ENCODE results near the gene SUSD3. TPM values are rescaled to one million over a fixed set of nuclear protein-coding genes. Genes with fewer than 3 reads are reported as not detected.

SUSD3 gene
- polyA plus RNA-seq, 2 donors, result 0.83 to 1.9 TPM

- Histone ChIP-seq H3K27me3 (ENCODE audit: control insufficient read depth in 1 of 2, insufficient read depth in 2 of 2, low read length in 2 of 2) (no peaks in the 10 kb centered on the region), H3K27ac (ENCODE audit: low read depth in 2 of 2, low read length in 1 of 2) (peak overlapping the region; percentile 86 to 94), H3K4me1 (ENCODE audit: control insufficient read depth in 2 of 2, insufficient read depth in 2 of 2, low read length in 1 of 2) (peaks cover 11 to 26% of the 10 kb centered on the region in 2 donors), H3K4me3 (ENCODE audit: low read depth in 1 of 2, low read length in 2 of 2) (peak overlapping the region; percentile 47 to 53), H3K36me3 (ENCODE audit: control insufficient read depth in 2 of 2, insufficient read depth in 2 of 2, low read length in 1 of 2) (no peaks in the 10 kb centered on the region), H3K9me3 (ENCODE audit: control insufficient read depth in 2 of 2, insufficient read depth in 1 of 2, low read depth in 1 of 2, low read length in 1 of 2) (peaks cover 2 to 9% of the 10 kb centered on the region in 2 donors)
- 41 to 55% methylated on average over 11 of the region's 11 CpGs for WGBS, 2 donors
Observed at GRCh38 chr9:93094658-93095204, 36.2 kb downstream of the SUSD3 start.

GRCh38 chr9:93095205-93096130, 37.0 kb downstream of the SUSD3 start:
- Histone ChIP-seq H3K27me3 (ENCODE audit: control insufficient read depth in 1 of 2, insufficient read depth in 2 of 2, low read length in 2 of 2) (no peaks in the 10 kb centered on the region), H3K27ac (ENCODE audit: low read depth in 2 of 2, low read length in 1 of 2) (peak overlapping the region; percentile 94 to 95), H3K4me1 (ENCODE audit: control insufficient read depth in 2 of 2, insufficient read depth in 2 of 2, low read length in 1 of 2) (peaks cover 14 to 26% of the 10 kb centered on the region in 2 donors), H3K9me3 (ENCODE audit: control insufficient read depth in 2 of 2, insufficient read depth in 1 of 2, low read depth in 1 of 2, low read length in 1 of 2) (peaks cover 2 to 9% of the 10 kb centered on the region in 2 donors), H3K4me3 (ENCODE audit: low read depth in 1 of 2, low read length in 2 of 2) (peak overlapping the region; percentile 47 to 82), H3K36me3 (ENCODE audit: control insufficient read depth in 2 of 2, insufficient read depth in 2 of 2, low read length in 1 of 2) (no peaks in the 10 kb centered on the region)
- 5% methylated on average over 74 to 92 of the region's 95 CpGs for WGBS, 2 donors

DNA sequence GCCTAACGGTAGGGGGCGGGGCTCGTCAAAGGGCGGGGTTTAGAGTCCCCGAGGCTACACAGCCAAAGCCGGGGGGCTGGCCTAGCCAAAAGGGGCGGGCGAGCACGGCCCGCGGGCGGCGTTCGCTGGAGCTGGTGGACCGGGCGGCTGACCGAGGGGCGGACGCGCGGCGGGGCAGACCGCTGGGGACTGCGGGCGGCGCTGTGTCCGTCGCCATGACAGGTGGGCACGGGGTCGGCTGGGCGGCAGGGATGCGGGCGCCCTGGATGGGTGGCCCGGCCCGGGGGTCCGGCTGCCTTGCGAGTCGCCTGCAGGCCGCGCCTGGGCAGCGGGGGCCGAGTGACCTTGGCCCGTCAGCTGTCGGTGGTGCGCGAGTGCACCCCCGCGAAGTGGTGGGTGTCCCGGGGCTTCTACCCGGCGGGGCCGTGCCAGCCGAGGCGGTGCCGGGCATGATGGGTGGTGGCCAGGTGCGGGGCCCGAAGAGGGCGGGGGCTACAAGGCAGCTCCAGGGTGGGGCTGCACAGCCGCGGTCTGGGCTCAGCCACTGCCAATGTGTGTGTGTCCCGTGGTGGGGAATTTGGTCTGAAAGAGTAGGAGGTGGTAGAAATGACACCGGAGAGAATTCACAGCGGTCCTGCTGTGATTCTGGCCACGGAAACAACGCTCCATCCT, 37.8 kb downstream of the SUSD3 start, which contains the start of gene CARD19:
Gene CARD19 (plus strand): TSS at position 87 of the 672 bp plus-strand sequence. CDS start 129 bp downstream, at position 216.
- WGBS, 2 donors, result 0 to 1% methylated on average over 45 to 65 of the region's 65 CpGs
- Histone ChIP-seq H3K4me3 (ENCODE audit: low read depth in 1 of 2, low read length in 2 of 2) (peak within 1 kb of the TSS; percentile 82 to 89), H3K36me3 (ENCODE audit: control insufficient read depth in 2 of 2, insufficient read depth in 2 of 2, low read length in 1 of 2) (no peaks in the 10 kb centered on the region), H3K4me1 (ENCODE audit: control insufficient read depth in 2 of 2, insufficient read depth in 2 of 2, low read length in 1 of 2) (peaks cover 14 to 26% of the 10 kb centered on the region in 2 donors), H3K27ac (ENCODE audit: low read depth in 2 of 2, low read length in 1 of 2) (peak within 1 kb of the TSS; percentile 95), H3K9me3 (ENCODE audit: control insufficient read depth in 2 of 2, insufficient read depth in 1 of 2, low read depth in 1 of 2, low read length in 1 of 2) (peaks cover 0 to 4% of the 10 kb centered on the region in 2 donors), H3K27me3 (ENCODE audit: control insufficient read depth in 1 of 2, insufficient read depth in 2 of 2, low read length in 2 of 2) (no peaks in the 10 kb centered on the region)

GRCh38 chr9:93096811-93097382, 38.4 kb downstream of the SUSD3 start:
- no peaks in the 10 kb centered on the region for H3K27me3 ChIP-seq (ENCODE audit: control insufficient read depth in 1 of 2, insufficient read depth in 2 of 2, low read length in 2 of 2)
- peaks cover 0 to under 1% of the 10 kb centered on the region in 2 donors for H3K9me3 ChIP-seq (ENCODE audit: control insufficient read depth in 2 of 2, insufficient read depth in 1 of 2, low read depth in 1 of 2, low read length in 1 of 2)
- peak overlapping the region; percentile 82 to 89 for H3K4me3 ChIP-seq (ENCODE audit: low read depth in 1 of 2, low read length in 2 of 2)
- H3K36me3 ChIP-seq (ENCODE audit: control insufficient read depth in 2 of 2, insufficient read depth in 2 of 2, low read length in 1 of 2), result no peaks in the 10 kb centered on the region
- peaks cover 14 to 26% of the 10 kb centered on the region in 2 donors for H3K4me1 ChIP-seq (ENCODE audit: control insufficient read depth in 2 of 2, insufficient read depth in 2 of 2, low read length in 1 of 2)
- H3K27ac ChIP-seq (ENCODE audit: low read depth in 2 of 2, low read length in 1 of 2), result peak overlapping the region; percentile 95
- WGBS, 2 donors, result 6 to 12% methylated on average over 16 of the region's 16 CpGs

- Histone ChIP-seq H3K36me3 (ENCODE audit: control insufficient read depth in 2 of 2, insufficient read depth in 2 of 2, low read length in 1 of 2) (no peaks in the 10 kb centered on the region), H3K4me1 (ENCODE audit: control insufficient read depth in 2 of 2, insufficient read depth in 2 of 2, low read length in 1 of 2) (peaks cover 14 to 26% of the 10 kb centered on the region in 2 donors), H3K9me3 (ENCODE audit: control insufficient read depth in 2 of 2, insufficient read depth in 1 of 2, low read depth in 1 of 2, low read length in 1 of 2) (no peaks in the 10 kb centered on the region), H3K27me3 (ENCODE audit: control insufficient read depth in 1 of 2, insufficient read depth in 2 of 2, low read length in 2 of 2) (no peaks in the 10 kb centered on the region), H3K4me3 (ENCODE audit: low read depth in 1 of 2, low read length in 2 of 2) (peak overlapping the region in 1 of 2 donors; percentile 82), H3K27ac (ENCODE audit: low read depth in 2 of 2, low read length in 1 of 2) (peak overlapping the region; percentile 95)
- 63 to 74% methylated on average over 11 of the region's 11 CpGs for WGBS, 2 donors
Observed at GRCh38 chr9:93097511-93098201, 39.2 kb downstream of the SUSD3 start.

GRCh38 chr9:93098236-93098946, 39.9 kb downstream of the SUSD3 start:
- Histone ChIP-seq H3K27ac (ENCODE audit: low read depth in 2 of 2, low read length in 1 of 2) (peak overlapping the region; percentile 95), H3K36me3 (ENCODE audit: control insufficient read depth in 2 of 2, insufficient read depth in 2 of 2, low read length in 1 of 2) (no peaks in the 10 kb centered on the region), H3K4me1 (ENCODE audit: control insufficient read depth in 2 of 2, insufficient read depth in 2 of 2, low read length in 1 of 2) (peaks cover 14 to 26% of the 10 kb centered on the region in 2 donors), H3K27me3 (ENCODE audit: control insufficient read depth in 1 of 2, insufficient read depth in 2 of 2, low read length in 2 of 2) (no peaks in the 10 kb centered on the region), H3K9me3 (ENCODE audit: control insufficient read depth in 2 of 2, insufficient read depth in 1 of 2, low read depth in 1 of 2, low read length in 1 of 2) (no peaks in the 10 kb centered on the region), H3K4me3 (ENCODE audit: low read depth in 1 of 2, low read length in 2 of 2) (no peak overlapping the region)
- 9 to 23% methylated on average over 15 of the region's 15 CpGs for WGBS, 2 donors

DNA sequence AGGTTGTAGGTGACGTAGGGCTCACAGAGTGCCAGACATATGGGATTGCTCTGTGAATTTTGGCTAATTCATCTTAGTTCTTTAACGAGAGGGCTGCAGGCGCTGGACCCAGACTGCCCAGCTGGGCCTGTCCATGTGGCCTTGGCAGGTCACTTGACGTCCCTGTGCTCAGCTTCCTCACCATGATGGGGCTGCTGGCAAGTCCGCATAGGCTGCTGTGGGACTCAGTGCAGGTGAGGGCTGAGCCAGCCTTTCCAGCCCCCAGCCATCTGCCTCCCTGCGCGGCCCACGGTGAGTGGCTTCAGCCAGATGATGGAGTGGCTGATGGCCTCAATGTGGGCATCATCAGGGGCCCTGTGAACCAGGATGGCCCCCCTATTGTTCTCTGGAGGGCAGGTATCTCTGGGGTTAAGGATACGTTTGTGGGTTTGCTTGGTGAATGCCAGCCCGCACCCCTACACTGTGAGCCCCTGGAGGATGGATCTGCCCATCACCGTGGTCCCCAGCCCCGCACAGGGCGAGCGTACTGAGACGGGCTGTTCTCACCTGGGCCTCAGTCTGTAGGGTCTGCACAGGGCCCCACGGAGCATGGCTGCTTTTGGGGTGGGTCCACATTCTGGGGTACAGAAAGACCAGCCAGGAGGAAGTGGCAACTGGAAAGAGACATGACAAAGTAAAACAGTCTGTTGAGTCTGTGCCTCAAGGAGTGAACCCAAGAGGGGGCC, 41.2 kb downstream of the SUSD3 start:
- 87 to 89% methylated on average over 16 of the region's 16 CpGs for WGBS, 2 donors
- Histone ChIP-seq H3K27me3 (ENCODE audit: control insufficient read depth in 1 of 2, insufficient read depth in 2 of 2, low read length in 2 of 2) (no peaks in the 10 kb centered on the region), H3K4me1 (ENCODE audit: control insufficient read depth in 2 of 2, insufficient read depth in 2 of 2, low read length in 1 of 2) (peaks cover 14 to 26% of the 10 kb centered on the region in 2 donors), H3K36me3 (ENCODE audit: control insufficient read depth in 2 of 2, insufficient read depth in 2 of 2, low read length in 1 of 2) (no peaks in the 10 kb centered on the region), H3K9me3 (ENCODE audit: control insufficient read depth in 2 of 2, insufficient read depth in 1 of 2, low read depth in 1 of 2, low read length in 1 of 2) (no peaks in the 10 kb centered on the region), H3K4me3 (ENCODE audit: low read depth in 1 of 2, low read length in 2 of 2) (no peak overlapping the region), H3K27ac (ENCODE audit: low read depth in 2 of 2, low read length in 1 of 2) (peak overlapping the region; percentile 26 to 54)

DNA sequence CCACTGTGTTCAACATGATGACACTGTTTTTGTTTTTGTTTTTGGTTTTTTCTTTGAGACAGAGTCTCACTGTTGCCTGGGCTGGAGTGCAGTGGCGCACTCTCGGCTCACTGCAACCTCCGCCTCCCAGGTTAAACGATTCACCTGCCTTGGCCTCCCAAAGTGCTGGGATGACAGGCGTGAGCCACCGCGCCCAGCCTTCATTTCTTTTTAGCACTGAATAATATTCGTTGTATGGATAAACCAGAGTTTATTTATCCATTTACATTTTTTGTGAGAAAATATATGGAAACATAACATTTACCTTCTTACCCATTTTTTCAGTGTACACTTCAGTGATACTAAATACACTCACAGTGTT, 41.8 kb downstream of the SUSD3 start:
- Histone ChIP-seq H3K9me3 (ENCODE audit: control insufficient read depth in 2 of 2, insufficient read depth in 1 of 2, low read depth in 1 of 2, low read length in 1 of 2) (no peaks in the 10 kb centered on the region), H3K4me3 (ENCODE audit: low read depth in 1 of 2, low read length in 2 of 2) (no peak overlapping the region), H3K36me3 (ENCODE audit: control insufficient read depth in 2 of 2, insufficient read depth in 2 of 2, low read length in 1 of 2) (no peaks in the 10 kb centered on the region), H3K27me3 (ENCODE audit: control insufficient read depth in 1 of 2, insufficient read depth in 2 of 2, low read length in 2 of 2) (no peaks in the 10 kb centered on the region), H3K4me1 (ENCODE audit: control insufficient read depth in 2 of 2, insufficient read depth in 2 of 2, low read length in 1 of 2) (peaks cover 17 to 23% of the 10 kb centered on the region in 2 donors), H3K27ac (ENCODE audit: low read depth in 2 of 2, low read length in 1 of 2) (no peak overlapping the region)
- WGBS, 2 donors, result 92 to 93% methylated on average over 8 of the region's 8 CpGs

Measured in esophagus (tissue), 2 donors.